PC-3 (cell line): Measurements from ENCODE around the gene MSI2. TPM values are rescaled to one million over a fixed set of nuclear protein-coding genes. Genes with fewer than 3 reads are reported as not detected.

ENCODE experiments used
- ATAC-seq: fragments of 200-7000 bp; cut with Tn5 transposase; 2 replicates; pipeline ENCODE4 v1.9.1; 2020; ENCODE audit warnings: mild to moderate bottlenecking, moderate library complexity
- BruUV-seq: library from RNA; stranded (reverse); fragments of 400-500 nt; replicated peaks from 2 replicates; lab custom pipeline; 2021; lab: Mats Ljungman, UMichigan
- CTCF ChIA-PET: fragments of 300-600 bp; sonication (Branson Sonifier 250); formaldehyde crosslinking; loops from one replicate; lab custom pipeline; 2022; ENCODE audit warnings: antibody characterized with exemption; lab: Charles Lee
- POLR2A ChIA-PET: fragments of 300-600 bp; sonication (Branson Sonifier 250); formaldehyde crosslinking; loops from one replicate; lab custom pipeline; 2022; ENCODE audit warnings: antibody characterized with exemption; ENCODE audit not compliant: unreplicated experiment; lab: Charles Lee
- DNase-seq: peaks from one replicate; pipeline ENCODE4 v3.0.0-alpha.2; 2015
- H2AFZ ChIP-seq: fragments of 300-600 bp; sonication (generic); 2 replicates; pipeline ENCODE4 v1.6.0; 2016; ENCODE audit warnings: antibody characterized with exemption, low read length
- H3F3A ChIP-seq: fragments of 300-600 bp; sonication (generic); one replicate; pipeline ENCODE4 v1.6.0; 2017; ENCODE audit warnings: antibody characterized with exemption, low read length, control low read depth, mild to moderate bottlenecking; ENCODE audit not compliant: unreplicated experiment
- H3K27ac ChIP-seq: fragments of 300-600 bp; sonication (generic); 2 replicates; pipeline ENCODE4 v1.5.1; 2016; ENCODE audit warnings: mild to moderate bottlenecking, low read length
- H3K27me3 ChIP-seq: fragments of 300-600 bp; sonication (generic); 2 replicates; pipeline ENCODE4 v1.6.1; 2016; ENCODE audit warnings: low read length, mixed read lengths
- H3K36me3 ChIP-seq: fragments of 300-600 bp; sonication (generic); 2 replicates; pipeline ENCODE4 v1.6.1; 2016; ENCODE audit warnings: low read depth, mixed run types, low read length, mixed read lengths
- H3K4me1 ChIP-seq: fragments of 300-600 bp; sonication (generic); 2 replicates; pipeline ENCODE4 v1.5.1; 2016; ENCODE audit warnings: low read length; ENCODE audit not compliant: insufficient read depth
- H3K4me2 ChIP-seq: fragments of 300-600 bp; sonication (generic); 2 replicates; pipeline ENCODE4 v1.6.0; 2016; ENCODE audit warnings: low read length
- H3K4me3 ChIP-seq: fragments of 300-600 bp; sonication (generic); 2 replicates; pipeline ENCODE4 v1.5.1; 2016; ENCODE audit warnings: mild to moderate bottlenecking, low read length, mixed read lengths
- H3K79me2 ChIP-seq: fragments of 300-600 bp; sonication (generic); 2 replicates; pipeline ENCODE4 v1.6.1; 2017; ENCODE audit warnings: low read length, mixed read lengths
- H3K9ac ChIP-seq: fragments of 300-600 bp; sonication (generic); 2 replicates; pipeline ENCODE4 v1.6.0; 2016; ENCODE audit warnings: mild to moderate bottlenecking, low read length
- H3K9me2 ChIP-seq: fragments of 300-600 bp; sonication (generic); replicated peaks from 2 replicates; pipeline ENCODE4 v1.6.1; 2016; ENCODE audit warnings: mixed run types, low read length, mixed read lengths
- H3K9me3 ChIP-seq: fragments of 300-600 bp; sonication (generic); 2 replicates; pipeline ENCODE4 v1.6.1; 2016; ENCODE audit warnings: low read length, mixed read lengths
- H4K20me1 ChIP-seq: fragments of 300-600 bp; sonication (generic); 2 replicates; pipeline ENCODE4 v1.6.1; 2016; ENCODE audit warnings: low read length, mixed read lengths
- EZH2 ChIP-seq: fragments of 300-600 bp; sonication (generic); IDR thresholded peaks from one replicate; pipeline ENCODE4 v1.6.1; 2017; ENCODE audit warnings: antibody characterized with exemption, mild to moderate bottlenecking, low read length; ENCODE audit not compliant: unreplicated experiment
- EZH2phosphoT487 ChIP-seq: fragments of 300-600 bp; sonication (generic); IDR thresholded peaks from 2 replicates; pipeline ENCODE4 v1.6.1; 2018; ENCODE audit warnings: mild to moderate bottlenecking, antibody characterized with exemption, low read length, borderline replicate concordance
- intact Hi-C: fragments of 100-400 bp; cut with micrococcal nuclease; formaldehyde crosslinking; loops from 2 replicates; pipeline ENCODE4 v1.9.0; 2023
- total RNA-seq: library from RNA; depleted of rRNA; stranded (reverse); fragments of >200 nt; gene quantifications from 2 replicates; pipeline ENCODE4 v1.2.3, GENCODE V29; 2014
- TF ChIP-seq, protein P1 (sequence below): fragments of 300-600 bp; sonication (generic); conservative IDR thresholded peaks from 2 replicates; pipeline ENCODE4 v1.5.1; 2017; ENCODE audit warnings: antibody characterized with exemption, low read depth, mild to moderate bottlenecking, low read length

The MSI2 gene
- total RNA-seq, 1 experiment from 2014 or later = 54.7 TPM

GRCh38 chr17:57570724-57571344, 314.5 kb downstream of the MSI2 start:
- H3K4me2 ChIP-seq = peak overlapping the region; percentile 12
- no peak for TF ChIP-seq EZH2phosphoT487
- TF ChIP-seq, protein P1, sequence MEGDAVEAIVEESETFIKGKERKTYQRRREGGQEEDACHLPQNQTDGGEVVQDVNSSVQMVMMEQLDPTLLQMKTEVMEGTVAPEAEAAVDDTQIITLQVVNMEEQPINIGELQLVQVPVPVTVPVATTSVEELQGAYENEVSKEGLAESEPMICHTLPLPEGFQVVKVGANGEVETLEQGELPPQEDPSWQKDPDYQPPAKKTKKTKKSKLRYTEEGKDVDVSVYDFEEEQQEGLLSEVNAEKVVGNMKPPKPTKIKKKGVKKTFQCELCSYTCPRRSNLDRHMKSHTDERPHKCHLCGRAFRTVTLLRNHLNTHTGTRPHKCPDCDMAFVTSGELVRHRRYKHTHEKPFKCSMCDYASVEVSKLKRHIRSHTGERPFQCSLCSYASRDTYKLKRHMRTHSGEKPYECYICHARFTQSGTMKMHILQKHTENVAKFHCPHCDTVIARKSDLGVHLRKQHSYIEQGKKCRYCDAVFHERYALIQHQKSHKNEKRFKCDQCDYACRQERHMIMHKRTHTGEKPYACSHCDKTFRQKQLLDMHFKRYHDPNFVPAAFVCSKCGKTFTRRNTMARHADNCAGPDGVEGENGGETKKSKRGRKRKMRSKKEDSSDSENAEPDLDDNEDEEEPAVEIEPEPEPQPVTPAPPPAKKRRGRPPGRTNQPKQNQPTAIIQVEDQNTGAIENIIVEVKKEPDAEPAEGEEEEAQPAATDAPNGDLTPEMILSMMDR = no peak
- no peak for TF ChIP-seq EZH2
- no peak for ATAC-seq
- no peaks in the 10 kb centered on the region for H3F3A ChIP-seq
- H3K36me3 ChIP-seq = no peaks in the 10 kb centered on the region
- intact Hi-C loops = loop anchor here (5.0 kb wide), 1 partner anchor 314 kb away; the partner anchor contains the start of gene MSI2
- no peaks in the 10 kb centered on the region for H4K20me1 ChIP-seq
- H2AFZ ChIP-seq = no peak overlapping the region
- H3K4me1 ChIP-seq = peaks cover 25% of the 10 kb centered on the region
- ChIA-PET POLR2A (interaction anchor here (0.6 kb wide), 1 partner anchor 157 kb away, joined by 7 read pairs; no protein-coding TSS in a partner anchor), CTCF (no interaction called here)
- peak overlapping the region; percentile 69 for H3K27ac ChIP-seq
- BruUV-seq = no TSS peak
- DNase-seq = no peak
- no peaks in the 10 kb centered on the region for H3K9me2 ChIP-seq
- H3K4me3 ChIP-seq = no peak overlapping the region
- H3K9ac ChIP-seq = peak overlapping the region; percentile 43; the same call in 1 of the 2 replicates
- no peaks in the 10 kb centered on the region for H3K79me2 ChIP-seq
- H3K9me3 ChIP-seq = no peaks in the 10 kb centered on the region
- H3K27me3 ChIP-seq = no peaks in the 10 kb centered on the region

DNA sequence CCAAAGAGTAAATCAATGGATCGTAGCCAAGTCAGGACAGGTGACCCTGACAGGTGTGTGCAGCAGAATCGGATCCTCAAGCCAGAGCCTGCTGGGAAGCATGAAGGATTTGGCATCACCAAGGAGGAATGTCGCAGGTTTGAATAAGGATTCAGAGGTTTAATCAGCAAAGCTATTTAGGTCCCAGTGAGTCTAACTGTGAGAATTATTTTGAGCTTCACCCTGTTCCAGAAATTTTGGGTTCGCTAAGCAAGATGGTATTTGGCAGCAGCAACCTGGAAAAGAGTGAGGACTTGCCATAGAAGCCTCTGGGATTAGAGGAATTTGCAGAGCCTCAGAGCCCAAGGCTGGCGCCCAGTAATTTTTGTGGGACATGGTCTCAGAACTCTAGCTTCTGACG, 315.7 kb downstream of the MSI2 start:
- Histone ChIP-seq H3K9me2 (no peaks in the 10 kb centered on the region), H3K79me2 (no peaks in the 10 kb centered on the region), H3K9ac (no peak overlapping the region), H3K9me3 (no peaks in the 10 kb centered on the region), H3K27ac (no peak overlapping the region), H3K4me2 (no peak overlapping the region), H3F3A (no peaks in the 10 kb centered on the region), H3K27me3 (no peaks in the 10 kb centered on the region), H3K4me3 (no peak overlapping the region), H2AFZ (no peak overlapping the region), H4K20me1 (no peaks in the 10 kb centered on the region), H3K36me3 (no peaks in the 10 kb centered on the region), H3K4me1 (peaks cover 25% of the 10 kb centered on the region)
- DNase-seq = no peak
- TF ChIP-seq, protein P1 = no peak
- TF ChIP-seq EZH2 (no peak), EZH2phosphoT487 (no peak)
- ChIA-PET CTCF (interaction anchor here (0.6 kb wide), 1 partner anchor 211 kb away, joined by 3 read pairs; no protein-coding TSS in a partner anchor), POLR2A (no interaction called here)
- intact Hi-C loops = loop anchor here (5.0 kb wide), 1 partner anchor 315 kb away; the partner anchor contains the start of gene MSI2
- ATAC-seq = no peak
- BruUV-seq = no TSS peak

DNA sequence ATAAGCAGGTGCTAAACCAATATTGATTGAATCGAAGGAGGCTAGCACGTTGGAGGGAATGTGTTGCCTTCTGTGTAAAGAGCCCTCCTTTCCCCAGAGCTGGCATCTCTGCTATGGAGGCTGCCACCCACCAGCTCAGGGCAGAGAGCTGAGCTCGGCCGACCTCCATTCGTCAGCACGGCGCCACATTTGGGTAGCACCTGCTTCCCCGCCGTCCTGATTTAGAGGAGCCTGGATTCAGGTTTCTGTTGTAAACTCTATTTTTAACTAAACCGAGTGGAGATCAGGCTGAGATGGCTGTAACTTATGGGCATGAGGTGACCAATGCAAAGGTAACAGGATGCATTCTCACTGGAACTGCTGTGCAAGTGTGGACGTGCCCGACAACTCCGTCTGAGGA, 316.3 kb downstream of the MSI2 start:
- intact Hi-C loops = loop anchor here (5.0 kb wide), 1 partner anchor 315 kb away; the partner anchor contains the start of gene MSI2
- Histone ChIP-seq H3K4me1 (peaks cover 25% of the 10 kb centered on the region), H3K27me3 (no peaks in the 10 kb centered on the region), H3K4me2 (no peak overlapping the region), H3K9me3 (no peaks in the 10 kb centered on the region), H3F3A (no peaks in the 10 kb centered on the region), H4K20me1 (no peaks in the 10 kb centered on the region), H3K79me2 (no peaks in the 10 kb centered on the region), H3K4me3 (no peak overlapping the region), H3K27ac (no peak overlapping the region), H3K36me3 (no peaks in the 10 kb centered on the region), H2AFZ (no peak overlapping the region), H3K9me2 (no peaks in the 10 kb centered on the region), H3K9ac (no peak overlapping the region)
- ChIA-PET POLR2A (no interaction called here), CTCF (no interaction called here)
- DNase-seq (no peak), ATAC-seq (no peak)
- TF ChIP-seq, protein P1 = no peak
- no peak for TF ChIP-seq EZH2phosphoT487
- no peak for TF ChIP-seq EZH2
- no TSS peak for BruUV-seq
